Amniotic epithelial cell (primary cell): ENCODE measurements around the gene FABP3.

Experiments
- DNase-seq: peaks from one replicate; pipeline ENCODE4 v3.0.0-alpha.2; 2010; ENCODE audit warnings: low read depth

Gene FABP3

GRCh38 chr1:31372051-31372450 is 825 bp downstream of the FABP3 start:
- no peak for DNase-seq

GRCh38 chr1:31371121-31371959 is 1.5 kb downstream of the FABP3 start:
- no peak for DNase-seq

- DNase-seq: no peak
Observed at GRCh38 chr1:31370565-31370964, 2.3 kb downstream of the FABP3 start.

- no peak for DNase-seq
Observed at GRCh38 chr1:31370021-31370420, 2.9 kb downstream of the FABP3 start.

GRCh38 chr1:31368611-31369107 is 4.2 kb downstream of the FABP3 start:
- DNase-seq: no peak

- no peak for DNase-seq
Observed at GRCh38 chr1:31366796-31367195, 6.1 kb downstream of the FABP3 start.

GRCh38 chr1:31364561-31365250 is 8.2 kb downstream of the FABP3 start:
- DNase-seq: no peak

GRCh38 chr1:31362032-31362431 is 10.8 kb downstream of the FABP3 start:
- DNase-seq: no peak

- no peak for DNase-seq
Observed at GRCh38 chr1:31361607-31362006, 11.3 kb downstream of the FABP3 start.

GRCh38 chr1:31356427-31356826 is 16.4 kb downstream of the FABP3 start:
- DNase-seq: no peak

GRCh38 chr1:31354283-31354682 is 18.6 kb downstream of the FABP3 start:
- peak; percentile 58 for DNase-seq

- no peak for DNase-seq
Observed at GRCh38 chr1:31348449-31348848, 24.4 kb downstream of the FABP3 start.

- no peak for DNase-seq
Observed at GRCh38 chr1:31346785-31347184, 26.1 kb downstream of the FABP3 start.

GRCh38 chr1:31345635-31346034 is 27.2 kb downstream of the FABP3 start:
- no peak for DNase-seq

GRCh38 chr1:31344503-31344902 is 28.4 kb downstream of the FABP3 start:
- DNase-seq: no peak

- DNase-seq: peak; percentile 14
Observed at GRCh38 chr1:31336687-31337467, 36.0 kb downstream of the FABP3 start.

GRCh38 chr1:31335007-31335406 is 37.9 kb downstream of the FABP3 start:
- DNase-seq: peak; percentile 49

- peak; percentile 81 for DNase-seq
Observed at GRCh38 chr1:31327381-31327780, 45.5 kb downstream of the FABP3 start.

- no peak for DNase-seq
Observed at GRCh38 chr1:31326461-31326860, 46.4 kb downstream of the FABP3 start.

GRCh38 chr1:31324992-31325391 is 47.9 kb downstream of the FABP3 start:
- DNase-seq: no peak

- DNase-seq: no peak
Observed at GRCh38 chr1:31324093-31324492, 48.8 kb downstream of the FABP3 start.

GRCh38 chr1:31318146-31318545 is 54.7 kb downstream of the FABP3 start:
- no peak for DNase-seq

GRCh38 chr1:31315902-31316301 is 57.0 kb downstream of the FABP3 start:
- DNase-seq: no peak
